Urinary bladder (tissue), 4 donors: ENCODE measurements around the gene ACOT2. TPM values are rescaled to one million over a fixed set of nuclear protein-coding genes. Genes with fewer than 3 reads are reported as not detected.
"Not testable (repeated sequence)": the region's sequence is repeated elsewhere in the genome, so short reads cannot be mapped to it uniquely, and the experiment has no call there.

Source experiments
- DNase-seq: peaks from one replicate; pipeline ENCODE4 v3.0.0-alpha.2; 2015; ENCODE audit errors: extremely low spot score
- H3K27ac ChIP-seq: one replicate; pipeline ENCODE4 v1.5.1; 2013; ENCODE audit warnings: low read depth, mild to moderate bottlenecking, moderate library complexity
- H3K36me3 ChIP-seq: one replicate; pipeline ENCODE4 v1.6.1; 2013; ENCODE audit warnings: mild to moderate bottlenecking, moderate library complexity; ENCODE audit not compliant: insufficient read depth
- H3K4me1 ChIP-seq: one replicate; pipeline ENCODE4 v1.6.1; 2013; ENCODE audit warnings: mild to moderate bottlenecking, moderate library complexity; ENCODE audit not compliant: insufficient read depth
- H3K4me3 ChIP-seq: one replicate; pipeline ENCODE4 v1.5.1; 2013; ENCODE audit warnings: low read depth, low read length
- WGBS: extraction: QIAGEN DNeasy Blood & Tissue Kit; methylation state at CpG from one replicate; pipeline ENCODE4 v1.1.7; 2013; 5-methylcytosine and 5-hydroxymethylcytosine counted together
- polyA plus RNA-seq: library from polyadenylated mRNA; stranded (reverse); fragments of 200-250 nt; gene quantifications from one replicate; pipeline ENCODE4 v1.2.3, GENCODE V29; 2013
- total RNA-seq: library from RNA; depleted of rRNA; stranded (reverse); fragments of >200 nt; gene quantifications from one replicate; pipeline ENCODE4 v1.2.3, GENCODE V29; 2014
- donor health status: healthy with polysubstance abuse.
- donor health status: healthy.

ACOT2 gene
- total and polyA plus RNA-seq, 2 donors: 39.4 to 84.3 TPM

DNA sequence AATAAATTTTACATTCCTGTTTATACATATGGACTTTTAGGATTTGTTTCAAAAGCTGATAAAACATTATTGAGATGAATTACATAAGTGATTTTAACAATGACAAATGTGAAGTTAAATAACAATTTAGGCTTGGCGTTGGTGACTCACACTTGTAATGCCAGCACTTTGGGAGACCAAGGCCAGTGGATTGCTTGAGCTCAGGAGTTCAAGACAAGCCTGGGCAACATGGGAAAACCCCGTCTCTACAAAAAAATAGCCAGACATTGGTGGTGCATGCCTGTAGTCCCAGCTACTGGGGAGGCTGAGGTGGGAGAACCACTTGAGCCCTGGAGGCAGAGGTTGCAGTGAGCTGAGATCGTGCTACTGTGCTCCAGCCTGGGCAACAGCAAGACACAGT lies 7.4 kb downstream of the ACOT2 start:
- peaks cover 1% of the 10 kb centered on the region for H3K36me3 ChIP-seq
- H3K4me1 ChIP-seq: no peaks in the 10 kb centered on the region
- no peak for DNase-seq
- 71% methylated on average over 3 of the region's 3 CpGs for WGBS
- no peak overlapping the region for H3K27ac ChIP-seq
- no peak overlapping the region for H3K4me3 ChIP-seq

DNA sequence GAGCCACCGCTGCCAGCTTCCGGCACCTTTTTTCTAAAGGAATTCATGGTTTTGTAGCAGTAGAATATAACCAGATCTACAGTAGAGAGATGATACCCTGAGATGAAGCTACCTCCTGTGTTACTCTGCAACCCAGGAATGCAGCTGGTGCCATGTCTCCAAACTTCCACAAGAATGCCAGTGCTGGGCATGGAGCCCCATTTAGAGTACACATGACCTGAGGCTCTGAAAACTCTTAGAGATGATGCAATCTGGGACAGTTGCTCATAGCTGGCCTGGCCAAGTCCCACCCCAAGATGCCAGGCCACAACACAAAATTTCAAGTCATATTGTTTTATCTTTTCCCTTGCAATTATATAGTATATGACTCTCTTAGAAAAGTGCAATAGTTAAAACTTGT lies 8.2 kb downstream of the ACOT2 start:
- 100% methylated on average over 2 of the region's 2 CpGs for WGBS

GRCh38 chr14:73582102-73582979 lies 13.3 kb downstream of the ACOT2 start:
- 92% methylated on average over 10 of the region's 11 CpGs for WGBS
- not testable (repeated sequence) for H3K4me1 ChIP-seq, H3K4me3 ChIP-seq, H3K36me3 ChIP-seq, DNase-seq, H3K27ac ChIP-seq

More for the DNA sequence above, 8.2 kb downstream of the ACOT2 start:
- not testable (repeated sequence) for H3K4me1 ChIP-seq, H3K36me3 ChIP-seq, H3K27ac ChIP-seq, DNase-seq, H3K4me3 ChIP-seq

GRCh38 chr14:73588695-73589094 lies 19.7 kb downstream of the ACOT2 start:
- Histone ChIP-seq H3K4me3 (no peak overlapping the region), H3K27ac (no peak overlapping the region), H3K36me3 (no peaks in the 10 kb centered on the region), H3K4me1 (no peaks in the 10 kb centered on the region)
- DNase-seq: no peak
- 83% methylated on average over 1 of the region's 1 CpG for whole genome bisulfite sequencing

DNA sequence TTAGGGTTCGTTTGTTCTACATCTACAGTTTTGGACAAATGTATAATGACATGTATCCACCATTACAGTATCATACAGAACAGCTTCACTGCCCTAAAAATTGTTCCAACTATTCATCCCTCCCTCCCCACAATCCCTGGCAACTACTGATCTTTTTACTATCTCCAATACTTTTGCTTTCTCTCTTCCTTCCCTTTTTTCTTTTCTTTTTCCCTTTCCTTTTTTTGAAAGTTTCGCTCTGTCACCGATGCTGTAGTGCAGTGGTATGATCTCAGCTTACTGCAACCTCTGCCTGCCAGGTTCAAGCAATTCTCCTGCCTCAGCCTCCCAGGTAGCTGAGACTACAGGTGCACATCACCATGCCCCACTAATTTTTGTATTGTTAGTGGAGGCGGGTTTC lies 20.1 kb downstream of the ACOT2 start:
- Histone ChIP-seq H3K36me3 (no peaks in the 10 kb centered on the region), H3K4me3 (no peak overlapping the region), H3K27ac (no peak overlapping the region), H3K4me1 (no peaks in the 10 kb centered on the region)
- WGBS: 87% methylated on average over 4 of the region's 4 CpGs
- no peak for DNase-seq

- H3K27ac ChIP-seq, H3K4me1 ChIP-seq, H3K4me3 ChIP-seq, DNase-seq, H3K36me3 ChIP-seq: not testable (repeated sequence)
- 95% methylated on average over 32 of the region's 32 CpGs for WGBS
Measured at GRCh38 chr14:73590673-73591004, 21.6 kb downstream of the ACOT2 start.

DNA sequence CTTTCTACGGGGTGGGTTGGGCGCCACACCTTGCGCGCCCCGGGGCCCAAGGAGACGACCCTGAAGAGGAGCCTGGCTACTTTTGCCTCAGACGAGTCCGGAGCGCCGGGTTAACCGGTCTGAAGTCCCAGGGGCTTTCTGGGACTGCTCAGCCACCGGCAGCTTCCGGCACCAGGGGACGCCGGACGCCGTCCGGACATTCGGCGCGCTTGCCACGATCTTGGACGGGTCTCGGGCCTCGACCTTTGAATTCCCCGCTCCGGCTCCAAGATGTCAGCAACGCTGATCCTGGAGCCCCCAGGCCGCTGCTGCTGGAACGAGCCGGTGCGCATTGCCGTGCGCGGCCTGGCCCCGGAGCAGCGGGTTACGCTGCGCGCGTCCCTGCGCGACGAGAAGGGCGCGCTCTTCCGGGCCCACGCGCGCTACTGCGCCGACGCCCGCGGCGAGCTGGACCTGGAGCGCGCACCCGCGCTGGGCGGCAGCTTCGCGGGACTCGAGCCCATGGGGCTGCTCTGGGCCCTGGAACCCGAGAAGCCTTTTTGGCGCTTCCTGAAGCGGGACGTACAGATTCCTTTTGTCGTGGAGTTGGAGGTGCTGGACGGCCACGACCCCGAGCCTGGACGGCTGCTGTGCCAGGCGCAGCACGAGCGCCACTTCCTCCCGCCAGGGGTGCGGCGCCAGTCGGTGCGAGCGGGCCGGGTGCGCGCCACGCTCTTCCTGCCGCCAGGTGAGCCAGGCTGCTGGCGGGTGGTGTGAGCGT lies 22.9 kb downstream of the ACOT2 start, which contains the start of gene ACOT4:
ACOT4 (plus strand) TSS at position 184 of the 760 bp plus-strand sequence; CDS start at position 271, 87 bp downstream.
- 2% methylated on average over 89 of the region's 89 CpGs for WGBS
- Histone ChIP-seq H3K27ac (no peak within 1 kb of the TSS), H3K4me1 (no peaks in the 10 kb centered on the region), H3K4me3 (peak within 1 kb of the TSS; percentile 46), H3K36me3 (no peaks in the 10 kb centered on the region)
- no peak for DNase-seq

DNA sequence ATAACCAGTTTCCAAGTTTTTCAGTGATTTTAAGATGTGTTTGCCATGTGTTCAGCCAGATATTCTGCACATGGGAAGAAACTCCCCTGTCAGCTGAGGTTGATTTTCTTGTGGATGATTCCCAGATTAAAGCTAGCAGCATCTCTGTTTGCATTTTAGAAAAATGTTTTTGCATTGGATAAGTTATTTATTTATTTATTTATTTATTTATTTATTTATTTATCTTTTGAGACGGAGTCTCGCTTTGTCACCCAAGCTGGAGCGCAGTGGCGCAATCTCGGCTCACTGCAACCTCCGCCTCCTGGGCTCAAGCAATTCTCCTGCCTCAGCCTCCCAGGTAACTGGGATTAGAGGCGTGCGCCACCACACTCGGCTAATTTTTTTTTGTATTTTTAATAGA lies 25.5 kb downstream of the ACOT2 start:
- H3K27ac ChIP-seq: no peak overlapping the region
- no peak for DNase-seq

GRCh38 chr14:73599499-73599898 lies 30.5 kb downstream of the ACOT2 start:
- Histone ChIP-seq H3K27ac (no peak overlapping the region), H3K4me1 (no peaks in the 10 kb centered on the region), H3K36me3 (no peaks in the 10 kb centered on the region), H3K4me3 (no peak overlapping the region)
- no peak for DNase-seq

More for the DNA sequence above, 25.5 kb downstream of the ACOT2 start:
- WGBS: 98% methylated on average over 9 of the region's 9 CpGs
- H3K36me3 ChIP-seq: no peaks in the 10 kb centered on the region
- no peaks in the 10 kb centered on the region for H3K4me1 ChIP-seq
- no peak overlapping the region for H3K4me3 ChIP-seq

- no peak for DNase-seq
- Histone ChIP-seq H3K4me1 (no peaks in the 10 kb centered on the region), H3K36me3 (no peaks in the 10 kb centered on the region), H3K4me3 (no peak overlapping the region), H3K27ac (no peak overlapping the region)
- 75% methylated on average over 3 of the region's 3 CpGs for WGBS
Measured at GRCh38 chr14:73602994-73603393, 34.0 kb downstream of the ACOT2 start.

GRCh38 chr14:73606271-73606670 lies 37.3 kb downstream of the ACOT2 start:
- no peaks in the 10 kb centered on the region for H3K4me1 ChIP-seq
- H3K36me3 ChIP-seq: no peaks in the 10 kb centered on the region
- H3K4me3 ChIP-seq: no peak overlapping the region
- no peak overlapping the region for H3K27ac ChIP-seq
- DNase-seq: no peak
- WGBS: 93% methylated on average over 3 of the region's 3 CpGs

GRCh38 chr14:73607241-73607640 lies 38.2 kb downstream of the ACOT2 start:
- no peak for DNase-seq
- Histone ChIP-seq H3K4me1 (no peaks in the 10 kb centered on the region), H3K36me3 (no peaks in the 10 kb centered on the region), H3K4me3 (no peak overlapping the region), H3K27ac (no peak overlapping the region)
- 94% methylated on average over 1 of the region's 1 CpG for WGBS

DNA sequence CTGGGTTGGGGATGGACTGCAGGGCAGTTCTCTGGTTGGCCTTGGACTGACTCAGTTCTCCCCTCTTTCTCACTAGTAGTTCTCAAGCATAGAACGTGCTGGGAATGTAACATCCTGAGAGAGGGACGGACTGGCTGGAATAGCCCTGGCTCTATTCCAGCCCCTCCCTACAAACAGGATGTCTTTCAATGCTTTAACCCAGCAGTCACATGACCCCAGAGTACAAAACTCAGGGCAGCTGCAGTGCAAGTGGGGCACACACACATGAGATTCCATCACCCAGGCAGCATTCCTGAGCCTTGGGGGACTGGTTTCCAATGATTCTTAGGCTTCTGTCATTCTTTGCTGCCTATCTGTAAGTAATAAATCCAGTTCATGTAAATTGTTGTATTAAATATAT lies 41.7 kb downstream of the ACOT2 start:
- no peaks in the 10 kb centered on the region for H3K36me3 ChIP-seq
- no peak overlapping the region for H3K27ac ChIP-seq
- no peak for DNase-seq
- 40% methylated on average over 2 of the region's 2 CpGs for WGBS
- no peak overlapping the region for H3K4me3 ChIP-seq
- no peaks in the 10 kb centered on the region for H3K4me1 ChIP-seq
